ENCODE results near the gene KLHDC8A. TPM values are rescaled to one million over a fixed set of nuclear protein-coding genes. Genes with fewer than 3 reads are reported as not detected.
"Not testable (repeated sequence)": the region's sequence is repeated elsewhere in the genome, so short reads cannot be mapped to it uniquely, and the experiment has no call there.

KLHDC8A gene
- total and polyA plus RNA-seq, 8 donors: 0.32 to 1.3 (median 1.1) TPM; not detected in 1

DNA sequence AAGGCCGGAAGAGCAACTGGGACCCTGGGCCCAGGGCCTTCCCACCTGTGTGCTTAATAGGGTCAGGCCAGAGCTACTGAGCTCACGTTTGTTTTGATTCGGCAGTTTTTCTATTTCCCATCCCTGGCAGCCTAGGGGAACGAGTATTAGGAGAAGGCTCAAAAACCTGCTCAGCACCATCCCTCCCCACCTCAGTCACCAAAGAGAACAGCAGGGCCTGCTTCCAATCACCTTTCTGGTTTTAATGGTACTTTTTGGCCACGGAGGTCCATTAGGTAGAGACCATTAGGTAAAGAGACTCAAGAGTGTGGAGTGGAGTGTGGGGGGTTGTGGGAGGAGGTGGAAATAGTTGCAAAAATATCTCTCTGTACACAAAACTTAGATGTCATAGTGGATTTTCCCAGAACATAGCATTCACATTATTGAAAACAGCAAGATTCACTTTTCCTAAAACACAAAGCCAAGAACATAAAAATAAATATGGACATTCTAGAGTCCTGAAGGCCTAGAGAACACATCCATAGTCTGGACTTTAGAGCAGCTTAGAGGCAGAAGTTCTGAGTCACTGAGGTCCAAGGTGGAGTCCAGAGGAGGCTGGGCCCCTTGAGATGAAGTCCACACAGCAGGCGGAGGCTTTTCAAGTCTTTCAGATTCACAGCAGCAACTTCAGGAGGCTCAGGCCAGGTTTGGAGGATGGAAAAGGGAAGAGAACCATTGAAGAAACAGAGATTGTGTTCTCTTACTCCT lies 54.7 kb downstream of the KLHDC8A start:
- ATAC-seq: peak; percentile 1

GRCh38 chr1:205301205-205301821 lies 55.4 kb downstream of the KLHDC8A start:
- peak in 3 of 4 donors; percentile 86 to 93 (median 91) for DNase-seq
- Histone ChIP-seq H3K36me3 (peaks cover 0 to 48% of the 10 kb centered on the region in 2 donors), H3K27me3 (no peaks in the 10 kb centered on the region), H3K4me1 (peaks cover 6 to 14% of the 10 kb centered on the region in 2 donors), H3K9me3 (no peaks in the 10 kb centered on the region), H3K27ac (peak overlapping the region; percentile 66 to 73), H3K4me3 (no peak overlapping the region)
- ATAC-seq: peak; percentile 91
- intact Hi-C loops (cut with DNase I): no loop called here
- TF ChIP-seq, protein P1, sequence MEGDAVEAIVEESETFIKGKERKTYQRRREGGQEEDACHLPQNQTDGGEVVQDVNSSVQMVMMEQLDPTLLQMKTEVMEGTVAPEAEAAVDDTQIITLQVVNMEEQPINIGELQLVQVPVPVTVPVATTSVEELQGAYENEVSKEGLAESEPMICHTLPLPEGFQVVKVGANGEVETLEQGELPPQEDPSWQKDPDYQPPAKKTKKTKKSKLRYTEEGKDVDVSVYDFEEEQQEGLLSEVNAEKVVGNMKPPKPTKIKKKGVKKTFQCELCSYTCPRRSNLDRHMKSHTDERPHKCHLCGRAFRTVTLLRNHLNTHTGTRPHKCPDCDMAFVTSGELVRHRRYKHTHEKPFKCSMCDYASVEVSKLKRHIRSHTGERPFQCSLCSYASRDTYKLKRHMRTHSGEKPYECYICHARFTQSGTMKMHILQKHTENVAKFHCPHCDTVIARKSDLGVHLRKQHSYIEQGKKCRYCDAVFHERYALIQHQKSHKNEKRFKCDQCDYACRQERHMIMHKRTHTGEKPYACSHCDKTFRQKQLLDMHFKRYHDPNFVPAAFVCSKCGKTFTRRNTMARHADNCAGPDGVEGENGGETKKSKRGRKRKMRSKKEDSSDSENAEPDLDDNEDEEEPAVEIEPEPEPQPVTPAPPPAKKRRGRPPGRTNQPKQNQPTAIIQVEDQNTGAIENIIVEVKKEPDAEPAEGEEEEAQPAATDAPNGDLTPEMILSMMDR (IDR thresholded peaks at IDR 0.05): no peak

More for the DNA sequence above, 54.7 kb downstream of the KLHDC8A start:
- no peaks in the 10 kb centered on the region for H3K9me3 ChIP-seq
- TF ChIP-seq, protein P1 (IDR thresholded peaks at IDR 0.05): no peak
- no peak overlapping the region for H3K4me3 ChIP-seq
- H3K4me1 ChIP-seq: peaks cover 6 to 14% of the 10 kb centered on the region in 2 donors
- H3K27me3 ChIP-seq: no peaks in the 10 kb centered on the region
- H3K27ac ChIP-seq: peak overlapping the region; percentile 66 to 73
- intact Hi-C loops (cut with DNase I): no loop called here
- peaks cover 0 to 55% of the 10 kb centered on the region in 2 donors for H3K36me3 ChIP-seq
- no peak for DNase-seq

- no peak for ATAC-seq
- intact Hi-C loops (cut with DNase I): no loop called here
- no peak overlapping the region for H3K4me3 ChIP-seq
- TF ChIP-seq, protein P1 (IDR thresholded peaks at IDR 0.05): no peak
- no peaks in the 10 kb centered on the region for H3K9me3 ChIP-seq
- peaks cover 6 to 15% of the 10 kb centered on the region in 2 donors for H3K4me1 ChIP-seq
- DNase-seq: no peak
- H3K27me3 ChIP-seq: no peaks in the 10 kb centered on the region
- H3K36me3 ChIP-seq: peaks cover 0 to 36% of the 10 kb centered on the region in 2 donors
- H3K27ac ChIP-seq: peak overlapping the region; percentile 59 to 73
These were observed 56.6 kb downstream of the KLHDC8A start for GRCh38 chr1:205300149-205300548.

DNA sequence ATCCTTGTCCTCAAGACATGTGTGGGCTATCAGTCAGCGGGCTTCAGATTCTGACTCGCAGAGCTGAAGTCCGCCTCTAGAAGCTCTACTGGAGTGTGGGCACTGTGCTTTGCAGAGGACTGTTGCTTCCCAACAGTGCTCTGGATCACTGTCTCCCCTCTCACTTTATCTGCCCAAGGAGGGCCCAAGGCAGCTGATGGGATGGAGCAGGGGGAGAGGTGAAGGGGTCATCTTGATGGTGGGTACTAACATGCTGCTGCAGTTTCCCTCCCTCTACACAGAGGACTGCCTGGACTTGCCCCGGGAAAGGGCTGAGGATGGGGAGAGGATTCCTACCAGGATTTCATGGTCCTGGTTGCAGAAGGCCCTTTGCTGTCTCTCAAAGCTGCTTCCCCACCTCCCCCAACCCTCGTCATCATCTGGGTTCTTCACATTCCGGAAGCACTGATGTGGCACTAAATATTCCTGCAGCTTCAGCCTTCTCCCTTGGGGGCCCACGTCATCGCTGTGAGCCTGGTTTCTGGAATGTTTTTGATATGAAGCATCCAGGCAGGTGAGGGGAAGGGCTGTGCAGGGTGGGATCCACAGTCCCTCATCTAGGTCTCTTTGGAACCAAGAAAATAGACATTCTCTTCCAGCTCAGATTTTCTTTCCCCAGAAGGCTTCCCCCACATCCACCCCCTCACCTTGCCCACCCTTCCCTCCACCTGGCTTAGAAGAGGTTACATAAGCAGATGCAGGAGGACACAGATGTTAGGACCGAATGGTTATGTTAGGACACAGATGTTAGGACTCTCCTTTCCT lies 58.3 kb downstream of the KLHDC8A start:
- H3K4me1 ChIP-seq: peaks cover 20 to 29% of the 10 kb centered on the region in 2 donors
- TF ChIP-seq, protein P1 (IDR thresholded peaks at IDR 0.05): no peak
- ATAC-seq (no peak), DNase-seq (no peak)
- H3K4me3 ChIP-seq: no peak overlapping the region
- no peak overlapping the region for H3K27ac ChIP-seq
- intact Hi-C loops (cut with DNase I): no loop called here
- no peaks in the 10 kb centered on the region for H3K9me3 ChIP-seq
- peaks cover 0 to 18% of the 10 kb centered on the region in 2 donors for H3K36me3 ChIP-seq
- no peaks in the 10 kb centered on the region for H3K27me3 ChIP-seq

DNA sequence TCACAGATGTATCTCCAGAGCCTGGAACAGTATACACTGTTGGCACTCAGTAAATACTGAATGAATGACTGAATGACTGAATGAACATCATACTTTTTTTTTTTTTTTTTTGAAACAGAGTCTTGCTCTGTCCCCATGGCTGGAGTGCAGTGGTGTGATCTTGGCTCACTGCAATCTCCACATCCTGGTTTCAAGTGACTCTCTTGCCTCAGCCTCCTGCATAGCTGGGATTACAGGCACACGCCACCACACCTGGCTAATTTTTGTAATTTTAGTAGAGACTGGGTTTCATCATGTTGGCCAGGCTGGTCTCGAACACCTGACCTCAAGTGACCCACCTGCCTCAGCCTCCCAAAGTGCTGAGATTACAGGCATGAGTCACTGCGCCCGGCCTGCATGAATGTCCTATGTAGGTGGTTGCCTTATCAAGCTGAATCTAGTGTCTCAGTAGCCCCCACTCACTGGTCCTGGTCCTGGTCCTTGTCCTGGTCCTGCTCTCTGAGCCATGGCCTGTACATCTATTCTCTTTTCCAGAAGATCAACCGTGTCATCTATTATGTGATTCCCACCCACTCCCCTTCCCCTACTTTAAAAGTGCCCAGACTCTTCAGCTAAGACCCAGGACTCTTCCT lies 59.1 kb downstream of the KLHDC8A start:
- peaks cover 20 to 29% of the 10 kb centered on the region in 2 donors for H3K4me1 ChIP-seq
- H3K27me3 ChIP-seq; intact Hi-C loops (cut with DNase I); H3K4me3 ChIP-seq; DNase-seq; ATAC-seq; H3K27ac ChIP-seq; H3K9me3 ChIP-seq: not testable (repeated sequence)
- peaks cover 0 to 11% of the 10 kb centered on the region in 2 donors for H3K36me3 ChIP-seq

Data from left lung (tissue), 10 donors.